Peyer's patch (tissue), 4 donors: ENCODE results near the gene MICU2. TPM values are rescaled to one million over a fixed set of nuclear protein-coding genes. Genes with fewer than 3 reads are reported as not detected.
A peak's percentile ranks its signal among the peaks of the same experiment; 100 is the strongest.

Source experiments
- DNase-seq, 3 donors: peaks; one replicate each; pipeline ENCODE4 v3.0.0-alpha.2; 2017 to 2019
- H3K27ac ChIP-seq, 4 donors: fragments of 200-600 bp; sonication (generic); one replicate each; pipeline ENCODE4 v1.5.1; 2016 to 2019
- H3K27me3 ChIP-seq, 2 donors: fragments of 200-600 bp; sonication (generic); one replicate each; pipeline ENCODE4 v1.5.1; 2019
- H3K36me3 ChIP-seq, 3 donors: fragments of 200-600 bp; sonication (generic); one replicate each; pipeline ENCODE4 v1.5.1; 2016 to 2019
- H3K4me1 ChIP-seq, 4 donors: fragments of 200-600 bp; sonication (generic); one replicate each; pipeline ENCODE4 v1.5.1; 2016 to 2019
- H3K4me3 ChIP-seq, 4 donors: fragments of 200-600 bp; sonication (generic); 1 replicate in 3 of 4; 2 replicates in 1 of 4; pipeline ENCODE4 v1.5.1; 2016 to 2019; ENCODE audit warnings: mild to moderate bottlenecking in 1 of 4
- H3K9me3 ChIP-seq, 4 donors: fragments of 200-600 bp; sonication (generic); one replicate each; pipeline ENCODE4 v1.5.1; 2016 to 2019; ENCODE audit warnings: mild to moderate bottlenecking in 1 of 4
- CTCF ChIP-seq, 6 experiments: fragments of 450-650 bp in 4 of 6; fragments of 200-600 bp in 2 of 6; sonication (generic) in 1 of 6; IDR thresholded peaks; one replicate each; pipeline ENCODE4 v1.5.1; 2017 to 2019; ENCODE audit warnings: antibody characterized with exemption in 6 of 6, mild to moderate bottlenecking in 3 of 6, moderate library complexity in 1 of 6
- POLR2A ChIP-seq, 2 donors: fragments of 450-650 bp; IDR thresholded peaks; one replicate each; pipeline ENCODE4 v1.5.1; 2017; ENCODE audit warnings: antibody characterized with exemption in 2 of 2, mild to moderate bottlenecking in 2 of 2, moderate library complexity in 2 of 2
- total RNA-seq, 4 donors: library from RNA; depleted of rRNA; stranded (reverse); fragments of >200 nt; gene quantifications; one replicate each; pipeline ENCODE4 v1.1.0, GENCODE V29; 2016

The MICU2 gene
- total RNA-seq, 4 donors from 2014 or later = 78.9 to 101 (median 87.4) TPM

GRCh38 chr13:21619633-21620220, 15.8 kb upstream of the MICU2 start:
- H3K27me3 ChIP-seq = no peaks in the 10 kb centered on the region
- no peak for TF ChIP-seq POLR2A (IDR thresholded peaks at IDR 0.05)
- TF ChIP-seq CTCF (IDR thresholded peaks at IDR 0.05) = no peak
- no peak overlapping the region for H3K4me3 ChIP-seq
- no peaks in the 10 kb centered on the region for H3K9me3 ChIP-seq
- H3K36me3 ChIP-seq = no peaks in the 10 kb centered on the region
- DNase-seq = no peak
- no peak overlapping the region for H3K27ac ChIP-seq
- no peaks in the 10 kb centered on the region for H3K4me1 ChIP-seq

- Histone ChIP-seq H3K36me3 (no peaks in the 10 kb centered on the region), H3K4me3 (peak overlapping the region in 2 of 4 donors; percentile 35 to 40), H3K27ac (no peak overlapping the region), H3K27me3 (no peaks in the 10 kb centered on the region), H3K4me1 (no peaks in the 10 kb centered on the region), H3K9me3 (no peaks in the 10 kb centered on the region)
- no peak for DNase-seq
- TF ChIP-seq POLR2A (IDR thresholded peaks at IDR 0.05) (no peak), CTCF (IDR thresholded peaks at IDR 0.05) (no peak)
Observed at GRCh38 chr13:21616880-21617279, 12.9 kb upstream of the MICU2 start.

- H3K9me3 ChIP-seq = no peaks in the 10 kb centered on the region
- peak overlapping the region in 1 of 4 donors; percentile 40 for H3K4me3 ChIP-seq
- H3K27ac ChIP-seq = no peak overlapping the region
- no peak for TF ChIP-seq POLR2A (IDR thresholded peaks at IDR 0.05)
- no peak for TF ChIP-seq CTCF (IDR thresholded peaks at IDR 0.05)
- no peaks in the 10 kb centered on the region for H3K4me1 ChIP-seq
- H3K27me3 ChIP-seq = no peaks in the 10 kb centered on the region
- no peak for DNase-seq
- no peaks in the 10 kb centered on the region for H3K36me3 ChIP-seq
Observed at GRCh38 chr13:21616205-21616866, 12.4 kb upstream of the MICU2 start.

GRCh38 chr13:21615427-21615826, 11.5 kb upstream of the MICU2 start:
- no peak overlapping the region for H3K4me3 ChIP-seq
- H3K36me3 ChIP-seq = no peaks in the 10 kb centered on the region
- DNase-seq = no peak
- H3K4me1 ChIP-seq = no peaks in the 10 kb centered on the region
- TF ChIP-seq CTCF (IDR thresholded peaks at IDR 0.05) = no peak
- no peak for TF ChIP-seq POLR2A (IDR thresholded peaks at IDR 0.05)
- H3K9me3 ChIP-seq = no peaks in the 10 kb centered on the region
- H3K27ac ChIP-seq = no peak overlapping the region
- H3K27me3 ChIP-seq = no peaks in the 10 kb centered on the region

GRCh38 chr13:21613791-21614190, 9.8 kb upstream of the MICU2 start:
- no peak for TF ChIP-seq POLR2A (IDR thresholded peaks at IDR 0.05)
- Histone ChIP-seq H3K27ac (no peak overlapping the region), H3K36me3 (no peaks in the 10 kb centered on the region), H3K9me3 (no peaks in the 10 kb centered on the region), H3K27me3 (no peaks in the 10 kb centered on the region), H3K4me3 (no peak overlapping the region), H3K4me1 (no peaks in the 10 kb centered on the region)
- DNase-seq = no peak

GRCh38 chr13:21611385-21611784, 7.4 kb upstream of the MICU2 start:
- no peak for DNase-seq
- no peak overlapping the region for H3K27ac ChIP-seq
- no peaks in the 10 kb centered on the region for H3K27me3 ChIP-seq
- H3K36me3 ChIP-seq = no peaks in the 10 kb centered on the region
- TF ChIP-seq POLR2A (IDR thresholded peaks at IDR 0.05) = no peak
- no peak for TF ChIP-seq CTCF (IDR thresholded peaks at IDR 0.05)
- H3K9me3 ChIP-seq = no peaks in the 10 kb centered on the region
- H3K4me3 ChIP-seq = no peak overlapping the region
- no peaks in the 10 kb centered on the region for H3K4me1 ChIP-seq
